HepG2 (cell line): ENCODE data around the gene TRIM54. TPM values are rescaled to one million over a fixed set of nuclear protein-coding genes. Genes with fewer than 3 reads are reported as not detected.

Source experiments
- BRD4 ChIP-seq: sonication (generic); formaldehyde crosslinking; IDR thresholded peaks from 2 replicates; pipeline ENCODE4 v1.4.0; 2020; ENCODE audit warnings: missing genetic modification reagents
- CREB1 ChIP-seq, 2 experiments: fragments of 450-650 bp in 1 of 2; IDR thresholded peaks; 2 replicates each; pipeline ENCODE4 v1.6.1; 2016 to 2017; ENCODE audit warnings: control low read depth in 1 of 2, mild to moderate bottlenecking in 1 of 2, missing compliant biosample characterization in 1 of 2, missing genetic modification characterization in 1 of 2
- FOXP1 ChIP-seq, 2 experiments: fragments of 450-650 bp in 1 of 2; IDR thresholded peaks; 2 replicates each; pipeline ENCODE4 v1.6.1; 2017 to 2018; ENCODE audit warnings: antibody characterized with exemption in 1 of 2
- GATA4 ChIP-seq: sonication (generic); IDR thresholded peaks from 2 replicates; pipeline ENCODE4 v1.6.1; 2016; ENCODE audit warnings: antibody characterized with exemption, low read depth, borderline replicate concordance
- HBP1 ChIP-seq: IDR thresholded peaks from 2 replicates; pipeline ENCODE4 v1.6.1; 2016; ENCODE audit warnings: low read depth, control low read depth
- HDAC6 ChIP-seq: fragments of 200-600 bp; sonication (generic); IDR thresholded peaks from 2 replicates; pipeline ENCODE4 v1.7.0; 2017; ENCODE audit warnings: mild to moderate bottlenecking, antibody characterized with exemption, low read length, low read depth
- HNF4A ChIP-seq: sonication (generic); formaldehyde crosslinking; IDR thresholded peaks from 2 replicates; pipeline ENCODE4 v1.4.0; 2020; ENCODE audit warnings: missing genetic modification reagents
- HNRNPUL1 ChIP-seq: fragments of 200-400 bp; formaldehyde crosslinking; IDR thresholded peaks from 2 replicates; pipeline ENCODE4 v1.6.1; 2017; ENCODE audit warnings: low read depth, mild to moderate bottlenecking, low read length, moderate library complexity
- IKZF4 ChIP-seq: sonication (generic); formaldehyde crosslinking; IDR thresholded peaks from 2 replicates; pipeline ENCODE4 v1.5.1; 2020; ENCODE audit warnings: borderline replicate concordance, mild to moderate bottlenecking, low read depth, missing genetic modification reagents; ENCODE audit errors: not compliant biosample characterization
- KDM5B ChIP-seq: sonication (generic); formaldehyde crosslinking; IDR thresholded peaks from 2 replicates; pipeline ENCODE4 v1.4.0; 2020; ENCODE audit warnings: missing genetic modification reagents, mild to moderate bottlenecking, borderline replicate concordance
- MAFF ChIP-seq: IDR thresholded peaks from 2 replicates; pipeline ENCODE4 v1.6.1; 2011; ENCODE audit warnings: low read depth, low read length, improper control_type of control experiment
- MBD4 ChIP-seq: IDR thresholded peaks from 2 replicates; pipeline ENCODE4 v1.6.1; 2012; ENCODE audit warnings: low read length, inconsistent platforms, borderline replicate concordance
- PAWR ChIP-seq: sonication (generic); formaldehyde crosslinking; IDR thresholded peaks from 2 replicates; pipeline ENCODE4 v1.4.0; 2020; ENCODE audit warnings: missing genetic modification reagents, mild to moderate bottlenecking, borderline replicate concordance
- SMAD1 ChIP-seq: sonication (generic); formaldehyde crosslinking; IDR thresholded peaks from 2 replicates; pipeline ENCODE4 v1.4.0; 2020; ENCODE audit warnings: missing genetic modification reagents, low read depth, mild to moderate bottlenecking, borderline replicate concordance
- TFDP1 ChIP-seq: IDR thresholded peaks from 2 replicates; pipeline ENCODE4 v1.6.1; 2016; ENCODE audit warnings: missing compliant biosample characterization, missing genetic modification reagents, borderline replicate concordance
- TFDP2 ChIP-seq: sonication (generic); formaldehyde crosslinking; IDR thresholded peaks from 2 replicates; pipeline ENCODE4 v1.4.0; 2020; ENCODE audit warnings: missing genetic modification reagents
- THAP11 ChIP-seq: IDR thresholded peaks from 2 replicates; pipeline ENCODE4 v1.6.1; 2016; ENCODE audit warnings: missing biosample characterization, missing genetic modification reagents
- YEATS2 ChIP-seq: sonication (generic); formaldehyde crosslinking; IDR thresholded peaks from 2 replicates; pipeline ENCODE4 v1.4.0; 2020; ENCODE audit warnings: missing genetic modification reagents, borderline replicate concordance
- ZBTB20 ChIP-seq: sonication (generic); formaldehyde crosslinking; IDR thresholded peaks from 2 replicates; pipeline ENCODE4 v1.8.1; 2023; ENCODE audit warnings: missing genetic modification reagents, low read depth, mild to moderate bottlenecking, borderline replicate concordance
- ZNF501 ChIP-seq: sonication (generic); formaldehyde crosslinking; IDR thresholded peaks from 2 replicates; pipeline ENCODE4 v1.5.1; 2020; ENCODE audit warnings: mild to moderate bottlenecking, moderate library complexity, missing genetic modification reagents
- ZNF549 ChIP-seq: sonication (generic); formaldehyde crosslinking; IDR thresholded peaks from 2 replicates; pipeline ENCODE4 v1.5.0; 2020; ENCODE audit warnings: missing genetic modification reagents
- ZNF563 ChIP-seq: sonication (generic); formaldehyde crosslinking; IDR thresholded peaks from 2 replicates; pipeline ENCODE4 v1.8.0; 2022; ENCODE audit warnings: mild to moderate bottlenecking, moderate library complexity, missing genetic modification reagents
- ZNF607 ChIP-seq: sonication (generic); formaldehyde crosslinking; IDR thresholded peaks from 2 replicates; pipeline ENCODE4 v1.5.1; 2020; ENCODE audit warnings: missing genetic modification reagents, mild to moderate bottlenecking, borderline replicate concordance
- ZNF775 ChIP-seq: sonication (generic); formaldehyde crosslinking; IDR thresholded peaks from 2 replicates; pipeline ENCODE4 v1.4.0; 2020; ENCODE audit warnings: missing genetic modification reagents, mild to moderate bottlenecking, moderate library complexity, borderline replicate concordance
- ZSCAN22 ChIP-seq: sonication (generic); formaldehyde crosslinking; IDR thresholded peaks from 2 replicates; pipeline ENCODE4 v1.4.0; 2020; ENCODE audit warnings: mild to moderate bottlenecking, missing genetic modification reagents
- ZSCAN9 ChIP-seq: IDR thresholded peaks from 2 replicates; pipeline ENCODE4 v1.6.1; 2016; ENCODE audit warnings: borderline replicate concordance
- polyA plus RNA-seq, 8 experiments: library from polyadenylated mRNA; depleted of rRNA in 3 of 8; stranded (reverse) in 7 of 8; unstranded in 1 of 8; fragments of >200 nt; fragmentation: Illumina TruSeq in 4 of 8; extraction: Trizol in 4 of 8; gene quantifications; 2 replicates each; pipeline versions ENCODE4 v1.2.1 to v1.2.3, GENCODE V29; 2011 to 2016; ENCODE audit warnings: low read depth in 4 of 8, missing spikeins in 1 of 8, mixed read lengths in 1 of 8; ENCODE audit not compliant: insufficient read depth in 1 of 8
- total RNA-seq, 5 experiments: library from RNA; depleted of rRNA; stranded (reverse); fragments of >200 nt; fragmentation: Illumina TruSeq; extraction: Trizol; gene quantifications; 2 replicates each; pipeline ENCODE4 v1.2.3, GENCODE V29; 2016; ENCODE audit warnings: low read depth in 1 of 5

Gene TRIM54
- total and polyA plus RNA-seq, 2 of the 13 experiments (the other 11 are each of a cell fraction or from before 2014, with no cell fraction given), result 0.07 to 0.13 TPM

GRCh38 chr2:27322766-27323595, 40.8 kb downstream of the TRIM54 start, which contains the start of gene MPV17 (continued):
- TF ChIP-seq CREB1 (IDR thresholded peaks at IDR 0.05) (peak; percentile 77), CREB1 (CRISPR knock-in tag; IDR thresholded peaks at IDR 0.05) (no peak; the same call in 1 of the 2 replicates), HBP1 (CRISPR knock-in tag) (peak; percentile 96), IKZF4 (no peak), YEATS2 (CRISPR knock-in tag) (peak; percentile 97), ZSCAN22 (CRISPR knock-in tag) (no peak), FOXP1 (IDR thresholded peaks at IDR 0.05) (no peak), FOXP1 (CRISPR knock-in tag; IDR thresholded peaks at IDR 0.05) (peak; percentile 33; the same call in 1 of the 2 replicates), SMAD1 (CRISPR knock-in tag) (0 out of 2 replicates have a peak, but pooled peaks have one; percentile 28), MBD4 (peak; percentile 43; the same call in 1 of the 2 replicates), THAP11 (CRISPR knock-in tag) (peak; percentile 94), ZBTB20 (CRISPR knock-in tag) (no peak; the same call in 1 of the 2 replicates), BRD4 (CRISPR knock-in tag) (peak; percentile 88), ZNF775 (CRISPR knock-in tag) (no peak), ZNF549 (no peak), TFDP2 (CRISPR knock-in tag) (peak; percentile 76), ZNF501 (CRISPR knock-in tag) (peak; percentile 95), KDM5B (CRISPR knock-in tag) (peak; percentile 94), HDAC6 (0 out of 2 replicates have a peak, but pooled peaks have one; percentile 35), TFDP1 (peak; percentile 93), ZSCAN9 (CRISPR knock-in tag) (peak; percentile 94), HNRNPUL1 (no peak), GATA4 (peak; percentile 39; the same call in 1 of the 2 replicates), ZNF563 (CRISPR knock-in tag) (peak; percentile 75), HNF4A (CRISPR knock-in tag) (peak; percentile 38; the same call in 1 of the 2 replicates), PAWR (CRISPR knock-in tag) (peak; percentile 70; the same call in 1 of the 2 replicates), MAFF (no peak), ZNF607 (CRISPR knock-in tag) (peak; percentile 97)
